Measurements from ENCODE around the gene ITCH.

DNA sequence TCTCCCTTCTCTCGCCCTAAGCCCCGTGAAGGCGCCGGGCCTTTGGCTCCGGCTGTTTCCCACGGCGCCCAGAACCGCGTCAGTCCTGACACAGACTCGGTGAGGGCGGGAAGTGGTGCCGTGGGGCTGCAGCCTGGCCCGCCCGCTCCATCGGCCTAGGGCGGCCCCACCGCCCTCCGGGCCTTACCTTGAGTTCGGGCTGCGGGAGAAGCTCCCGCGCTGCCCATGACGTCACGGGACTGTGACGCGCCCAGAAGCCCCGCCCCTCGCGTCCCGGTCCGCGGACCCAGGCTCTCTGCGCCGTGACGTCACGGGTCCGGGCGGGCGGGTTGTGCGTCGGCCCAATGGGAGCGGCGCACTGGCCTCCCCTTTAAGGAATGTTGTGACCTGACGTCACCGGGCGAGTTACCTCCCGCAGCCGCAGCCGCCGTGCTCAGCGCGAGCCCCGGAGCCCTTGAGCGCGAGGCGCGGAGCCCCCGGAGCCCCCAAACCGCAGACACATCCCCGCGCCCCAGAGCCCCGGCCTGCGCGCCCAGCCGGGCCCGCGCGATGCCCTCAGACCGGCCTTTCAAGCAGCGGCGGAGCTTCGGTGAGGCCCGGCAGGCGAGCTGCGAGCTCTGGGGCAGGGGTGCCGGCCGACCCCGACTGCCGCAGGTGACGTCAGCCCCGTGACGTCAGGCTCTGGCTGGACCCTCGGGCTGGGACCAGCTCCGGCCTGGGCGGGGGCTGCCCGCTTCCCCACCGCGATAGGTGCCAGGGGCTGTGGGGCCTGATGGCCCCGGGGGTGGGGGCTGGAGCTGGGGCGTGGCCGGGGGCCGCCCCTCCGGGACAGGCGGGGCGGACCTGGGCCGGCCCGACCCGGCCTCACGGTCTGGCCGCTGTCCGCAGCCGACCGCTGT is 195.5 kb downstream of the ITCH start, which contains the start of gene MAP1LC3A:
- TF ChIP-seq, protein P1, sequence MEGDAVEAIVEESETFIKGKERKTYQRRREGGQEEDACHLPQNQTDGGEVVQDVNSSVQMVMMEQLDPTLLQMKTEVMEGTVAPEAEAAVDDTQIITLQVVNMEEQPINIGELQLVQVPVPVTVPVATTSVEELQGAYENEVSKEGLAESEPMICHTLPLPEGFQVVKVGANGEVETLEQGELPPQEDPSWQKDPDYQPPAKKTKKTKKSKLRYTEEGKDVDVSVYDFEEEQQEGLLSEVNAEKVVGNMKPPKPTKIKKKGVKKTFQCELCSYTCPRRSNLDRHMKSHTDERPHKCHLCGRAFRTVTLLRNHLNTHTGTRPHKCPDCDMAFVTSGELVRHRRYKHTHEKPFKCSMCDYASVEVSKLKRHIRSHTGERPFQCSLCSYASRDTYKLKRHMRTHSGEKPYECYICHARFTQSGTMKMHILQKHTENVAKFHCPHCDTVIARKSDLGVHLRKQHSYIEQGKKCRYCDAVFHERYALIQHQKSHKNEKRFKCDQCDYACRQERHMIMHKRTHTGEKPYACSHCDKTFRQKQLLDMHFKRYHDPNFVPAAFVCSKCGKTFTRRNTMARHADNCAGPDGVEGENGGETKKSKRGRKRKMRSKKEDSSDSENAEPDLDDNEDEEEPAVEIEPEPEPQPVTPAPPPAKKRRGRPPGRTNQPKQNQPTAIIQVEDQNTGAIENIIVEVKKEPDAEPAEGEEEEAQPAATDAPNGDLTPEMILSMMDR (conservative IDR thresholded peaks at IDR 0.05), result no peak
- TF ChIP-seq ZFX (IDR thresholded peaks at IDR 0.05), result no peak
